Activated CD8-positive, alpha-beta memory T cell treated with anti-CD3 and anti-CD28 coated beads, Interleukin-2, amount 10 ng/mL, durations not matched to agents 7 days and 5 days (primary cell): ENCODE data around the gene FBXO31. TPM values are rescaled to one million over a fixed set of nuclear protein-coding genes. Genes with fewer than 3 reads are reported as not detected.
A peak's percentile ranks its signal among the peaks of the same experiment; 100 is the strongest.

Experiments used
- ATAC-seq: fragments of 150-1000 bp; cut with Tn5 transposase; one replicate; pipeline ENCODE4 v1.10.0; 2021; ENCODE audit warnings: moderate library complexity
- CTCF ChIA-PET: fragments of 350-600 bp; sonication (Branson Sonifier 250); formaldehyde crosslinking; loops from one replicate; lab custom pipeline; 2021; ENCODE audit warnings: antibody characterized with exemption; lab: Charles Lee
- DNase-seq: peaks from one replicate; pipeline ENCODE4 v3.0.0-alpha.2; 2020
- H3K27ac Mint-ChIP-seq: one replicate; pipeline ENCODE4 v1.8.0; 2021; ENCODE audit warnings: mild to moderate bottlenecking, mixed read lengths
- H3K27me3 Mint-ChIP-seq: one replicate; pipeline ENCODE4 v1.8.0; 2021; ENCODE audit warnings: mixed read lengths
- H3K36me3 Mint-ChIP-seq: one replicate; pipeline ENCODE4 v1.8.0; 2021; ENCODE audit warnings: mild to moderate bottlenecking, mixed read lengths
- H3K4me1 Mint-ChIP-seq: one replicate; pipeline ENCODE4 v1.8.0; 2021; ENCODE audit warnings: mixed read lengths
- H3K4me3 Mint-ChIP-seq: one replicate; pipeline ENCODE4 v1.8.0; 2021; ENCODE audit warnings: mild to moderate bottlenecking, moderate library complexity, mixed read lengths
- H3K9me3 Mint-ChIP-seq: one replicate; pipeline ENCODE4 v1.8.0; 2022; ENCODE audit warnings: low read depth, mixed read lengths
- total RNA-seq, 2 experiments: library from RNA; stranded (reverse); gene quantifications; one replicate each; pipeline ENCODE4 v1.2.3, GENCODE V29; 2021

FBXO31 gene
- total RNA-seq, 2 experiments from 2014 or later: 38.8 TPM

DNA sequence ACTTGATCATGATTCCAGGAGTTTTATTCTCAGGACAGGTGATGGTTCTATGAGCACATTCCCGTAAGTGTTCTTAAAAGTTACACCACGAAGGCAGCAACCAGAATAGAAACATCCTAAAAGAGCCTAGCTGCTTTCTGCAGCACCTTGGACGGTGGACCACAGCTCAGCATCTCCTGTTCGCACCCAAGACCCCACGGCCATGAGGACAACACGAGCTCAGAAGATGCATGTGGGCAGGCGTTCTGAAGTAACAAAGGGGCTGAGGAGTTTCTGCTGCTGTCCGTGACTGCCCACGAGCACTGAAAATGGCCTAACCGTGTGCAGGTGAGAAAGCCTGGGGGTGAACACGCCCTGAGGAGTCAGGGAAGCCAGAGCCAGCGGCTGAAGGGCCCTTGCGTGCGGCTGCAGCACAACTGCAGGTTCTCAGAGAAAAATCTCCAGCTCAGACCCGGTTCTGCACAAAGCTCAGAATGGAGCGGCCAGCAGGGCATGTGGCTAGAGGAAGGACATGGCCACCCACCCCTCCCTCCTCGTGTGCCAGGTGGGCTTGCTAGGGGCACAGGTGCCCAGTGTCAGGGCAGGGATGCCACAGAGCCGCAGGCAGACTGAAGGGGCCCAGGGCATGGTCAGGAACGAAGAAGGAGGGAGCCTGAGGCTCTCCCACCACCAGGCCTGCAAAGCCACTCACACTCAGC lies 55.6 kb downstream of the FBXO31 start:
- Mint-ChIP-seq H3K4me3 (no peak overlapping the region), H3K4me1 (peaks cover 11% of the 10 kb centered on the region), H3K27me3 (no peaks in the 10 kb centered on the region), H3K36me3 (peaks cover 5% of the 10 kb centered on the region), H3K9me3 (no peaks in the 10 kb centered on the region), H3K27ac (no peak overlapping the region)
- DNase-seq (no peak), ATAC-seq (no peak)
- CTCF ChIA-PET: interaction anchor here (1.1 to 1.6 kb wide), 2 partner anchors 10 to 55 kb away, joined by 3 to 4 read pairs; partner anchors contain the start of gene C16orf95

DNA sequence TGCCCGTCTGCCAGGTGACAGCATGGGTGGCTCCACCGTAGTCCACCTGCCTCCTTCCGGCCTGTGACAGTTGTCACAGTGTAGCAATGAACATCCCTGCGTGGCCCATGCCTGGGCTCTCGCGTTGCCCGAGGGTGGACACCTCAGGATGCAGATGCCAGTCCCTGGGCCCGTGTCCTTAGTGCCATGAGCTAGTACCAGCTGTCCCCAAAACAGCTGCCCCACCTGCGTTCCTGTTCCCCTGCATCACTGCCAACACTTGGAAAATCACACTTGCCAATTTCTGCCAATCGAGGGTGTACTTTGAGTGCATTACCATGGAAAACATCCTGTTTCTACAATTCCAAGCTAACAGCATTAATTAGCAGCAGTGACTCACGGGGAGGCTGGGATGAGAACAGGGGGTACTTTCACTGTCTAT lies 57.4 kb downstream of the FBXO31 start:
- DNase-seq: no peak
- Mint-ChIP-seq H3K27ac (no peak overlapping the region), H3K36me3 (peaks cover 5% of the 10 kb centered on the region), H3K4me1 (peaks cover 9% of the 10 kb centered on the region), H3K4me3 (no peak overlapping the region), H3K27me3 (no peaks in the 10 kb centered on the region), H3K9me3 (no peaks in the 10 kb centered on the region)
- no peak for ATAC-seq
- CTCF ChIA-PET: interaction anchor here (2.5 kb wide), 1 partner anchor 68 kb away, joined by 9 read pairs; no protein-coding TSS in a partner anchor

DNA sequence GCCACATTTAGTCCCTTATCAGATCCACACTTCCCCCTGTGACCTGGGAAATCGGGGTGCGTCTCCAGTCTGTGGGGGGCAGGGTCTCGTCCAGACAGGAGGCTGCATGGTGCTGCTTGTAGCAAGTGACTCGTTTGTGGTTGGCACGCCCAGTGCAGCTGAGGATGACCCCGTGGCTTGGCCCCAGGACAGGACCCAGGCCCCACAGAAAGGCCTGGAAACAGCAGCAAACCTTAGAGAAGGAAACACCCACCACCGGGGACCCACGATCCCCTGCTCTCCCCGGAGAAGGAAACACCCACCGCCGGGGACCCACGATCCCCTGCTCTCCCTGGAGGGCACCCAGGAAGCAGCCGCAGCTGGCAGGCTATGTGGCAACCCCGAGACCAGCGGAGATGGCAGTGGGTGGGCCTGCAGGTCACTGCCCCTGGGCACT lies 58.1 kb downstream of the FBXO31 start:
- no peaks in the 10 kb centered on the region for H3K9me3 Mint-ChIP-seq
- H3K4me1 Mint-ChIP-seq: peaks cover 7% of the 10 kb centered on the region
- H3K27ac Mint-ChIP-seq: no peak overlapping the region
- CTCF ChIA-PET: interaction anchor here (0.6 to 2.5 kb wide), 11 partner anchors 9 to 311 kb away, joined by 3 to 9 read pairs (median 5); partner anchors contain the start of gene FBXO31
- peaks cover 1% of the 10 kb centered on the region for H3K36me3 Mint-ChIP-seq
- H3K27me3 Mint-ChIP-seq: no peaks in the 10 kb centered on the region
- no peak overlapping the region for H3K4me3 Mint-ChIP-seq
- DNase-seq (no peak), ATAC-seq (no peak)

DNA sequence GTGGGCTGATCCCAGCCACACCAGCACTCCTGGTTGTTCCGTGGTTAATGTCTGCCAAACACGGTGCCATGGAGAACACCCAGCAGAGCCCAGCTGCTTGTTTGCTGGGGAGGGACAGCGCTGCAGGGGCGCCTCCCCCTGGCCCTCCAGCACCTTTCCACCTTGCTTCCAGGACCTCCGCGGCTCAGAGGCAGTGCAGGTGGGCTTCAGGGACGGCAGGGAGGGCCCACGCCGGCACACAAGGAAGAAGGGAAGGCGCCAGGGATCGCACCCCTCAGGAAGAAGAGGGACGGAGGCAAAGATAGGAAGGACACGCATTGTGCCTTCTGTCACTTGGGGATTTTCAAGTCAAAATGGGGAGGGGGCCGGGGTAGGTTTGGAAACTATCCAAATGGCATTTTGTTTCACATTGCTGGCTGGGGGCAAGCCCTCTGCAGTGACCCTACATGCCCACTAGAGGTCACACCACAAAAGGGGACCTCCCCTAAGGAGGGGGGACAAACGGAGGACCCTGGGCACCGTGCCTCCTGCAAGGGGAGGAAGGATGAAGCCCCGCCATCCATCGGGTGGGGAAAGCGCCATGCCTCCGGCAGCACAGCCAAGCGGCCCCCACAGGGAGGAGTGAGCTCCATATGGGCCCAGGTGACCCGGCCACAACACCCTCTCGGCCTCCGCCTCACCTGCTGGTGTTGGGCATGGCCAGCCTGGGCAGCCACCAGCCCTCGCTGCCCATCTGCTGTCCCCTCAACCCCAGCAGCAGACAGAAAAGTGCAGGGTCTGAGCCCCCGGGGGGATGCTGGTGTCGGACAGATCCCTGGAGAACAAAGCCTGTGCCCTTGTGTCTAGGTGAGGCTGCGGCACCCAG lies 58.9 kb downstream of the FBXO31 start:
- no peak overlapping the region for H3K4me3 Mint-ChIP-seq
- H3K27ac Mint-ChIP-seq: no peak overlapping the region
- H3K4me1 Mint-ChIP-seq: peaks cover 7% of the 10 kb centered on the region
- CTCF ChIA-PET: interaction anchor here (0.6 to 2.5 kb wide), 14 partner anchors 8 to 311 kb away, joined by 3 to 9 read pairs (median 4); partner anchors contain the start of gene FBXO31
- peak; percentile 71 for ATAC-seq
- H3K27me3 Mint-ChIP-seq: no peaks in the 10 kb centered on the region
- peak; percentile 54 for DNase-seq
- H3K36me3 Mint-ChIP-seq: no peaks in the 10 kb centered on the region
- no peaks in the 10 kb centered on the region for H3K9me3 Mint-ChIP-seq

DNA sequence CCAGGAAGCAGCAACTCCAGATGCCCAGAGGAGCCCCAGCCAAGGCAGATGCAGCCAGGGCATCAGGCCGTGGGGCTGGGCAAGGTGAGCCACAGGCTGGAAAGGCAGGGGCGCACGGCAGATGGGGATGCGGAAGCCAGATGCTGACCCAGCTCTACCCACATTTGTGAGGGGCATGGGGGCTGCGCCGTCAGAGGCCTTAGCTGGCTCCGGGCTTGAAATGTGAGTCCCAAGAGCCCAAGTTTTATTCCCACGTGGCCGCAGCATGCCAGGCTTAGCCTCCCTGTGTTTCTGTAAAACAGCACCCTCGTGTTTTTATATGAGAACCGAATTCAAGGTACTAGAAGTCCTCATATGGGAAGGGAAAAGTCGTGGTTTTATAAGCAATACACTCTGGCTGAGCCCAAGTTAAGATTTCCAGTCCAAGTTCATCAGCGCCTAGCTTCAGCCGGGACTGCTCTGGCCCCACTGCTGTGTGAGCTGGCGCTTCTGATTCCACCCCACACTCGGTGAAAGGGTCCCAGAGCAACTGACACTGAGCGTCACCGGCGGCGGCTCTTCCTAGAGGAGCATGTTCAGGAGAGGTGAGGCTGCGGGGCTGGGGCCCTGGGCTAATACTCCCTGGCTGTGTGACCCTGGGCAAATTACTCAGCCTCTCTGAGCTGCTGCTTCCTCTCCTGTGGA lies 59.7 kb downstream of the FBXO31 start:
- CTCF ChIA-PET: interaction anchor here (0.8 to 2.0 kb wide), 7 partner anchors 8 to 312 kb away, joined by 3 to 6 read pairs (median 5); no protein-coding TSS in a partner anchor
- Mint-ChIP-seq H3K9me3 (no peaks in the 10 kb centered on the region), H3K4me1 (peaks cover 10% of the 10 kb centered on the region), H3K27me3 (no peaks in the 10 kb centered on the region), H3K36me3 (peaks cover under 1% of the 10 kb centered on the region), H3K4me3 (no peak overlapping the region), H3K27ac (no peak overlapping the region)
- DNase-seq (no peak), ATAC-seq (no peak)

DNA sequence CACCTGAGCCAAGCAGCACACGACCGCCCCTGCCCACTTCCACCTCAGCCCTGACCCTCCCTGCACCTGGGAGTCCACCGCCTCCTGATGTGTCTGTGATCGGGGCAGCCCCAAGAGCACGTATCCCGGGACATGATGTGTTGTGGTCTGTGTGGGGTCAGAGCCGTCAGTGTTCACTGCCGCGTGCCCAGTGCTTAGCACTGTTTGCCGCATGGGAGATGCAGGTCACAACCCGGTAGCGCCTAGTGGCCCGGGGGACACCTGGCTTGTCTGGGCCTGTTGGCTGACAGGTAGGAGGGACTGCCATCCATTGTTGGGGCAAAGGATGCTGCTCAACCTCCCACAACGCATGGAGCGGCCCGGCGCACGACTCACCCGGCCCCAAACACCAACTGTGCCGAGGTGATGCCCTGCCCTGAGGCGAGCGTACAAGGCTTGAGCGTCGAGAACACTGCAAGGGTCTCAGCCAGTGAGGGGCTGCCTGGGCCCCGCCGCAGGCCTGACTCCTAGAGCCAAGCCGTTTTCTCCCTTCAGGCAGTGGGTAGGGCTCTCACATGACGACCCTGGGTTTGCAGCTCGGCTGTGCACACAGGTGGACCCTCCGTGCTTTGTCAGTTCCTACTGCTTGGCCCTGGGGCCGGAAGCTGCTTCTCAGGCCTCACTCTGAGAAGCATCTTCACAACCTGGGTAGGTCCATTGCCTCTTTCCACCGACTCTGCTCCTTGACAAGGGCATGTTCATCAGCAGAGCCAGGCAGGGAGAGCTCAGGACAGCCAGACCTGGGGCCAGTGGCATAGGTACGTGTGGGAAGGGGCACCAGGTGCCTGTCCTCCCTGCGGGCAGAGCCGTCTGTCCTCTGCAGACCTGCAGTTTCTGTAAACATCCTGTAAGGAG lies 60.5 kb downstream of the FBXO31 start:
- no peak for DNase-seq
- H3K27me3 Mint-ChIP-seq: no peaks in the 10 kb centered on the region
- CTCF ChIA-PET: interaction anchor here (0.8 to 2.0 kb wide), 3 partner anchors 22 to 66 kb away, joined by 3 to 5 read pairs (median 4); no protein-coding TSS in a partner anchor

DNA sequence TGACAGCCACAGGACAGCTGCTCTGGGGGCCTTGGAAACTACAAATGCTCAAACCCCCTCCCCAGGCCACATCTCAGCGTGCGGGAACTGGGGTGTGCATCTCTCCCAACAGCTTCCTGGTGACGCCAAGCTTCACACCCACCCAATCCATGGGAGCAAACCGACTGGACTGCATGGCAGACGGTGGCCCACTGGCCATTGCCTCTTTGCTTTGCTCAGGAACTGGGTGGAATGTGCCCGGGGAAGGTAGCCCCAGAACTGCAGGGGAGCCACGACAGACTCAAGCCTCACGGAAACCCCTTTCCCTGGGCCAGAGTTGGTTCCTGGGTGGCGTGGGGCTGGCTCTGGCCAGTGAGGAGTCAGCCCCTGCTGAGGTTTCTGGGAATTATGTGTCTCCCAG lies 61.2 kb downstream of the FBXO31 start:
- Mint-ChIP-seq H3K4me3 (no peak overlapping the region), H3K36me3 (peaks cover 9% of the 10 kb centered on the region)

More for the DNA sequence above, 60.5 kb downstream of the FBXO31 start:
- no peak for ATAC-seq
- Mint-ChIP-seq H3K36me3 (peaks cover 5% of the 10 kb centered on the region), H3K27ac (no peak overlapping the region), H3K4me3 (no peak overlapping the region), H3K9me3 (no peaks in the 10 kb centered on the region), H3K4me1 (peaks cover 18% of the 10 kb centered on the region)

DNA sequence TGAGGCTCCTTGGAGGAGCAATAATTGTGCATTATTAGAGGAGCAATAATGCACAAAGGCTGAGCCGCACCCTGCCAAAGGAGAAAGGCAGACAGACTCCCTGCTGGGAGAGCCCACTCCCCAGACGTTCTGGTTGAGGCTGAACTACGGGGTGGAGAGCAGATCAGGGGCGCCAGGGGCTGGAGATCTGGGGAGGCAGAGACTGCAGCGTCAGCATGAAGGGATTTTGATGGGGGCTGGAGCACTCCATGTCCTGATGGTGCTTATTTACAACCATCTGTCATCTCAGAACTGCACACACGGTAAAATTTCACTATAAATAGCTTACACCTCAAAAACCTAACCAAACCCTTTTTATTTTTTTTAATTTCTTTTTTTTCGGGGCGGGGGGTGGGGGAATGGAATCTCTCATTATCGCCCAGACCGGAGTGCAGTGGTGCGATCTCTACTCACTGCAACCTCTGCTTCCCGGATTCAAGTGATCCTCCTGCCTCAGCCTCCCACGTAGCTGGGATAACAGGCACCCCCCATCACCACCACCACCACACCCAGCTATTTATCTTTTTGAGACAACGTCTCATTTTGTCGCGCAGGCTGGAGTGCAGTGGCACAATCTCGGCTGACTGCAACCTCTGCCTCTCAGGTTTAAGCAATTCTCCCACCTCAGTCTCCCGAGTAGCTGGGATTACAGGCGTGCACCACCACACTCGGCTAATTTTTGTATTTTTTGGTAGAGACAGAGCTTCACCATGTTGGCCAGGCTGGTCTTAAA lies 62.1 kb downstream of the FBXO31 start:
- DNase-seq (no peak), ATAC-seq (no peak)

More for the DNA sequence above, 61.2 kb downstream of the FBXO31 start:
- CTCF ChIA-PET: interaction anchor here (0.7 kb wide), 1 partner anchor 19 kb away, joined by 3 read pairs; no protein-coding TSS in a partner anchor
- H3K9me3 Mint-ChIP-seq: no peaks in the 10 kb centered on the region
- H3K27ac Mint-ChIP-seq: no peak overlapping the region
- ATAC-seq (no peak), DNase-seq (no peak)
- peaks cover 19% of the 10 kb centered on the region for H3K4me1 Mint-ChIP-seq
- no peaks in the 10 kb centered on the region for H3K27me3 Mint-ChIP-seq

DNA sequence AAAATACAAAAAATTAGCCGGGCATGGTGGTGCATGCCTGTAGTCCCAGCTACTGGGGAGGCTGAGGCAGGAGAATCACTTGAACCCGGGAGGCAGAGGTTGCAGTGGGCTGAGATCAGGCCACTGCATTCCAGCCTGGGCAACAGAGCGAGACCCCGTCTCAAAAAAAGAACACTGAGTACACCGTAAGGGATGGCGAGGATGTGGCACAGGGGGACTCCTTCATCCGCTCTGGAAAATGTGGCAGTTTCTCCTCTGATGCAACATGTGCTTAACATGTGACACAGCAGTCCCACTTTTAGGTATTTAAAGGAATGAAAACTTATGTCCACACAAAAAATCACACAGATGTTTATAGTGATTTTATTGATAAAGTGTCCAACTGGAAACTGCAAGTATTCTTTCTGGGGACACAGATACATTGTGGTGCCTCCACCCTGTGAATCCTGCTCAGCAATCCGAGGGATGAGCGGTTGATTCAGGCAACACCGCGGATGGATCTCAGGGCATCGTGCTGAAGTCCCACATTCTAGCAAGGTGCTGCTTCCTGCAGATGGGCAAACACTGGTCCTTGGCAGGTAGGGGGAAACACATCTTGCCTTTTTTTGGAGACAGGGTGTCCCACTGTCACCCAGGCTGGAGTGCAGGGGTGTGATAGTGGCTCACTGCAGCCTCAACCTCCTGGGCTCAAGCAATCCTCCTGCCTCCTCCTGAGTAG lies 62.9 kb downstream of the FBXO31 start:
- H3K4me3 Mint-ChIP-seq: no peak overlapping the region
- H3K27ac Mint-ChIP-seq: no peak overlapping the region
- H3K27me3 Mint-ChIP-seq: no peaks in the 10 kb centered on the region
- H3K36me3 Mint-ChIP-seq: peaks cover 9% of the 10 kb centered on the region
- no peaks in the 10 kb centered on the region for H3K9me3 Mint-ChIP-seq
- CTCF ChIA-PET: no interaction called here
- ATAC-seq (no peak), DNase-seq (no peak)
- H3K4me1 Mint-ChIP-seq: peaks cover 28% of the 10 kb centered on the region

More for the DNA sequence above, 62.1 kb downstream of the FBXO31 start:
- H3K4me1 Mint-ChIP-seq: peaks cover 24% of the 10 kb centered on the region
- H3K4me3 Mint-ChIP-seq: no peak overlapping the region
- H3K27ac Mint-ChIP-seq: no peak overlapping the region
- CTCF ChIA-PET: interaction anchor here (0.7 kb wide), 1 partner anchor 20 kb away, joined by 3 read pairs; no protein-coding TSS in a partner anchor
- no peaks in the 10 kb centered on the region for H3K27me3 Mint-ChIP-seq
- no peaks in the 10 kb centered on the region for H3K9me3 Mint-ChIP-seq
- peaks cover 9% of the 10 kb centered on the region for H3K36me3 Mint-ChIP-seq

DNA sequence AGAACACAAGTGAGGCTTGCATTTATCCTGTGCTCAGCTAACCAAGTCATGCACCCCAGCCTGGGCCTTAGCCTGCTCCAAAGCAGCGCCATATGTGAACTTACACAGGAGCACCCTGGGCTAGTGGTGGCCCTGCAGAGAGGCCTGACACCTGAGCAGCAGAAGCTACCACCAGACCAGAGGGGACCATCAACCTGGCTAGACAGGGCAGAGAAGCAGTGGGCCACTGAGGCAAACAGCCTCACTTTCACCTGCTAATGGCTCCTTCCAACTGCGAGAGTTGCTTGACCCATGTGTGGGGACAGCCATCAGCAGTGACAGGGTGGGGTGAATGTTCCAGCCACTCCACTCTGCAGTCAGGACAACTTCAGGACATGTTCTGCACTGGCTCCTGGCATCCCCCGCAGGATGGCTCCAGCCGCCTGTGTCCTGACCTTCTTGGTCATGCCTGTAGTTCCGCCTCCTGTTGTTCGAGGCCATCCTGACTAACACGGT lies 63.5 kb downstream of the FBXO31 start:
- peaks cover 28% of the 10 kb centered on the region for H3K4me1 Mint-ChIP-seq
- H3K36me3 Mint-ChIP-seq: peaks cover 9% of the 10 kb centered on the region
- no peaks in the 10 kb centered on the region for H3K9me3 Mint-ChIP-seq
- DNase-seq: no peak
- H3K4me3 Mint-ChIP-seq: no peak overlapping the region
- no peak overlapping the region for H3K27ac Mint-ChIP-seq
- H3K27me3 Mint-ChIP-seq: no peaks in the 10 kb centered on the region
- CTCF ChIA-PET: no interaction called here
- ATAC-seq: no peak

DNA sequence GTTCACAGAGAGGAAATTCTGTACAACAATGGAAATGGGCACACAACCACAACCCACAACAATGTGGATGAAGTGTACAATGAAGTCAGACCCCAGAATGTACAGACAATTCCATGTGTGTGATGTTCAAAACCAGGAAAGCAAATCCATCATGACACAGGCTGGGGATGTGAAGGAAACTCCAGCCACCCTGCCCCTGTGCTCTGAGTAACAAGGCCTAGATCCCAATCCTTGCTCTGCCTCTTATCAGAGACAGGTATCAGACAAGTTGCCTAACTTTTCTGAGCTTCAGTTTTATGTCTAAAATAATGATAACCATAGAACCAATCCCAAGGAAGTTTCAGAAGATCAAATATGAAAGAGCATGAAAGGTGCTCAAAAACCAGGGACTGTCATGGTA lies 64.6 kb downstream of the FBXO31 start:
- peak overlapping the region; percentile 99 for H3K27ac Mint-ChIP-seq
- CTCF ChIA-PET: interaction anchor here (0.7 to 3.2 kb wide), 2 partner anchors 65 to 75 kb away, joined by 3 to 15 read pairs; partner anchors contain the start of gene FBXO31

More for the DNA sequence above, 64.6 kb downstream of the FBXO31 start:
- DNase-seq: no peak
- no peaks in the 10 kb centered on the region for H3K9me3 Mint-ChIP-seq
- H3K4me3 Mint-ChIP-seq: peak overlapping the region; percentile 95
- no peak for ATAC-seq
- no peaks in the 10 kb centered on the region for H3K27me3 Mint-ChIP-seq
- H3K4me1 Mint-ChIP-seq: peaks cover 25% of the 10 kb centered on the region
- H3K36me3 Mint-ChIP-seq: peaks cover 9% of the 10 kb centered on the region
